Endothelial cell of umbilical vein (primary cell): Measurements from ENCODE around the gene FRZB. TPM values are rescaled to one million over a fixed set of nuclear protein-coding genes. Genes with fewer than 3 reads are reported as not detected.

Experiments used
- BruUV-seq: library from RNA; stranded (reverse); fragments of 400-500 nt; replicated peaks from 2 replicates; lab custom pipeline; 2021; lab: Mats Ljungman, UMichigan
- CTCF ChIA-PET: fragments of 300-600, 350-600 bp; sonication (Branson Sonifier 250); formaldehyde crosslinking; loops from one replicate; lab custom pipeline; 2021; ENCODE audit warnings: antibody characterized with exemption, inconsistent platforms; lab: Charles Lee
- POLR2A ChIA-PET: fragments of 300-600, 350-600 bp; sonication (Branson Sonifier 250); formaldehyde crosslinking; loops from one replicate; lab custom pipeline; 2021; ENCODE audit warnings: antibody characterized with exemption, inconsistent platforms; lab: Charles Lee
- DNase-seq: peaks from one replicate; pipeline ENCODE4 v3.0.0-alpha.2; 2011; ENCODE audit warnings: low read depth, low spot score
- FAIRE-seq: peaks from 2 replicates; lab custom pipeline; 2011; peaks lifted over from hg19 to GRCh38; lab: Jason Lieb, UNC
- H2AFZ ChIP-seq: 2 replicates; pipeline ENCODE4 v1.6.0; 2012; ENCODE audit warnings: low read depth, low read length, control low read depth, inconsistent platforms
- H3K27ac ChIP-seq: 2 replicates; pipeline ENCODE4 v1.5.1; 2011; ENCODE audit warnings: low read depth, mild to moderate bottlenecking, control low read depth, low read length, moderate library complexity; ENCODE audit not compliant: insufficient read depth
- H3K27me3 ChIP-seq, 2 experiments: 2 replicates each; pipeline versions ENCODE4 v1.6.0 to v1.6.1; 2011; ENCODE audit warnings: low read length in 2 of 2, mixed read lengths in 1 of 2; ENCODE audit not compliant: control insufficient read depth in 2 of 2, insufficient read depth in 2 of 2
- H3K36me3 ChIP-seq, 2 experiments: 2 replicates in 1 of 2; 3 replicates in 1 of 2; pipeline ENCODE4 v1.5.1; 2011; ENCODE audit warnings: low read length in 2 of 2, mild to moderate bottlenecking in 1 of 2, moderate library complexity in 1 of 2; ENCODE audit not compliant: control insufficient read depth in 2 of 2, insufficient read depth in 2 of 2; ENCODE audit errors: extremely low read depth in 1 of 2
- H3K4me1 ChIP-seq: 3 replicates; pipeline ENCODE4 v1.5.1; 2011; ENCODE audit warnings: mild to moderate bottlenecking, low read length; ENCODE audit not compliant: control insufficient read depth, insufficient read depth; ENCODE audit errors: extremely low read depth
- H3K4me2 ChIP-seq: 2 replicates; pipeline ENCODE4 v1.6.1; 2011; ENCODE audit warnings: low read length, control low read depth, mixed read lengths; ENCODE audit not compliant: insufficient read depth
- H3K4me3 ChIP-seq, 3 experiments: fragments of 200-600 bp in 1 of 3; sonication (generic), shearing (Covaris generic) in 1 of 3; replicated peaks in 1 of 3; 2 replicates each; pipeline ENCODE4 v1.5.1; 2011 to 2016; ENCODE audit warnings: control low read depth in 3 of 3, low read length in 3 of 3, mild to moderate bottlenecking in 2 of 3, inconsistent platforms in 1 of 3, low read depth in 1 of 3, moderate library complexity in 1 of 3; ENCODE audit not compliant: insufficient read depth in 1 of 3
- H3K79me2 ChIP-seq: 2 replicates; pipeline ENCODE4 v1.6.0; 2012; ENCODE audit warnings: low read length, inconsistent platforms; ENCODE audit not compliant: control insufficient read depth, insufficient read depth
- H3K9ac ChIP-seq: replicated peaks from 2 replicates; pipeline ENCODE3; 2011; ENCODE audit warnings: low read length, control low read depth; ENCODE audit not compliant: insufficient read depth; ENCODE audit errors: extremely low read depth
- H3K9me1 ChIP-seq: replicated peaks from 3 replicates; pipeline ENCODE4 v1.6.0; 2011; ENCODE audit warnings: mild to moderate bottlenecking, low read length; ENCODE audit not compliant: control insufficient read depth, insufficient read depth; ENCODE audit errors: extremely low read depth
- H3K9me3 ChIP-seq: replicated peaks from 2 replicates; pipeline ENCODE4 v1.5.1; 2012; ENCODE audit warnings: low read length, inconsistent platforms; ENCODE audit not compliant: control insufficient read depth, insufficient read depth
- H4K20me1 ChIP-seq: replicated peaks from 2 replicates; pipeline ENCODE3; 2011; ENCODE audit warnings: mild to moderate bottlenecking, low read length; ENCODE audit not compliant: control insufficient read depth, insufficient read depth; ENCODE audit errors: extremely low read depth
- EZH2 ChIP-seq: IDR thresholded peaks from 2 replicates; pipeline ENCODE4 v1.6.1; 2012; ENCODE audit warnings: borderline replicate concordance, low read depth, mild to moderate bottlenecking, moderate library complexity, low read length, inconsistent platforms; ENCODE audit not compliant: severe bottlenecking
- JUN ChIP-seq: IDR thresholded peaks from 2 replicates; pipeline ENCODE4 v1.6.1; 2011; ENCODE audit warnings: borderline replicate concordance, low read depth; ENCODE audit not compliant: insufficient read length, insufficient read depth
- POLR2A ChIP-seq: IDR thresholded peaks from 2 replicates; pipeline ENCODE4 v1.6.1; 2012; ENCODE audit warnings: low read depth, mild to moderate bottlenecking, control low read depth, low read length
- dilution Hi-C: fragments of 300-500 bp; cut with MboI; formaldehyde crosslinking; loops from one replicate; pipeline ENCODE4 v1.15.0; 2019; ENCODE audit warnings: low sequenced_read_pairs; ENCODE audit not compliant: extremely low pct_ligation_motif_present
- intact Hi-C: fragments of 100-400 bp; cut with micrococcal nuclease; formaldehyde crosslinking; loops from one replicate; pipeline ENCODE4 v1.10.0; 2022
- polyA plus RNA-seq, 4 experiments: library from polyadenylated mRNA; depleted of rRNA in 3 of 4; stranded (reverse) in 3 of 4; unstranded in 1 of 4; fragments of >200 nt; gene quantifications; 2 replicates each; pipeline versions ENCODE4 v1.2.1 to v1.2.3, GENCODE V29; 2011 to 2012; ENCODE audit warnings: missing spikeins in 1 of 4
- total RNA-seq: library from RNA; stranded (reverse); gene quantifications from 2 replicates; pipeline ENCODE4 v1.2.3, GENCODE V29; 2021
- TF ChIP-seq, protein P1 (sequence below), 2 donors: IDR thresholded peaks; 1 replicate in 1 of 2; 2 replicates in 1 of 2; pipeline ENCODE4 v1.5.1; 2011; ENCODE audit warnings: low read length in 2 of 2, mild to moderate bottlenecking in 2 of 2, moderate library complexity in 2 of 2, control low read depth in 1 of 2, inconsistent platforms in 1 of 2, low read depth in 1 of 2; ENCODE audit not compliant: insufficient read depth in 1 of 2; ENCODE audit errors: extremely low read depth in 1 of 2
- TF ChIP-seq, protein P2 (sequence below): IDR thresholded peaks from 2 replicates; pipeline ENCODE4 v1.6.1; 2011; ENCODE audit not compliant: insufficient read depth, insufficient read length

Gene FRZB
- total and polyA plus RNA-seq, 2 donors (not counting 3 experiments of a cell fraction or from before 2014, with no cell fraction given): 0.04 TPM; not detected in 1

DNA sequence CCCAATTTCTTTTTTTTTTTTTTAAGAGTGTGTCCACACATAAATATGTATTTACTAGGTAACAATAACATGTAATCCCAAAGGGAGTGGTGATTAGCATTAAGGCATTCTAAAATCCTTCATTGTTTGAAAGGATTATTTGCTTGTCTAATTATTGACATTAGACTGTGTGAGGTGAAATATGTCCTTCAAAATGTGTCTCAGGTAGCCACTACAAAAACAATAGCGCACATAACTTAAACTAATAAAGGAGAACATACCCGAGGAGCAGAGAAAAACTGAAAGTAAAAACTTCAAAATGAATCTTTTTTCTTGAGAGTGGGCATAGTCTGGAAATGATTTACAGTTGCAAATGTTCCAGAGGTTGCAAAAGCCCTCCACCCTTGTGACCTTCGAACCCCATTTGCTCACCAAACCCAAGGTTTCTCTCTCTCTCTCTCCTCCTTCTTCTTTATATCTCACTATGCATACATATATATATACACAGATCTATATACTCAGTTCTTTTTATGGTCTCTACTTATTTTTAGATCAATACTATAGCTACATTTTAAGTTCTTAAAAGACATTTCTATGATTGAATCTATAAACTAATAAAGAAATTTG is 24.4 kb upstream of the FRZB start:
- no peaks in the 10 kb centered on the region for H3K9me1 ChIP-seq
- no peaks in the 10 kb centered on the region for H3K27me3 ChIP-seq
- FAIRE-seq (no peak), DNase-seq (no peak)
- dilution Hi-C loops (no loop called here), intact Hi-C loops (no loop called here)
- H4K20me1 ChIP-seq: no peaks in the 10 kb centered on the region
- H3K4me1 ChIP-seq: no peaks in the 10 kb centered on the region
- no peaks in the 10 kb centered on the region for H3K79me2 ChIP-seq
- no TSS peak for BruUV-seq
- H2AFZ ChIP-seq: no peak overlapping the region
- H3K27ac ChIP-seq: no peak overlapping the region
- H3K9me3 ChIP-seq: no peaks in the 10 kb centered on the region
- no peak for TF ChIP-seq JUN
- TF ChIP-seq EZH2: no peak
- TF ChIP-seq, protein P1, sequence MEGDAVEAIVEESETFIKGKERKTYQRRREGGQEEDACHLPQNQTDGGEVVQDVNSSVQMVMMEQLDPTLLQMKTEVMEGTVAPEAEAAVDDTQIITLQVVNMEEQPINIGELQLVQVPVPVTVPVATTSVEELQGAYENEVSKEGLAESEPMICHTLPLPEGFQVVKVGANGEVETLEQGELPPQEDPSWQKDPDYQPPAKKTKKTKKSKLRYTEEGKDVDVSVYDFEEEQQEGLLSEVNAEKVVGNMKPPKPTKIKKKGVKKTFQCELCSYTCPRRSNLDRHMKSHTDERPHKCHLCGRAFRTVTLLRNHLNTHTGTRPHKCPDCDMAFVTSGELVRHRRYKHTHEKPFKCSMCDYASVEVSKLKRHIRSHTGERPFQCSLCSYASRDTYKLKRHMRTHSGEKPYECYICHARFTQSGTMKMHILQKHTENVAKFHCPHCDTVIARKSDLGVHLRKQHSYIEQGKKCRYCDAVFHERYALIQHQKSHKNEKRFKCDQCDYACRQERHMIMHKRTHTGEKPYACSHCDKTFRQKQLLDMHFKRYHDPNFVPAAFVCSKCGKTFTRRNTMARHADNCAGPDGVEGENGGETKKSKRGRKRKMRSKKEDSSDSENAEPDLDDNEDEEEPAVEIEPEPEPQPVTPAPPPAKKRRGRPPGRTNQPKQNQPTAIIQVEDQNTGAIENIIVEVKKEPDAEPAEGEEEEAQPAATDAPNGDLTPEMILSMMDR (IDR thresholded peaks at IDR 0.05; ENCODE audit: extremely low read depth in 1 of 2, insufficient read depth in 1 of 2, low read depth in 1 of 2, low read length in 2 of 2): no peak
- TF ChIP-seq, protein P2, sequence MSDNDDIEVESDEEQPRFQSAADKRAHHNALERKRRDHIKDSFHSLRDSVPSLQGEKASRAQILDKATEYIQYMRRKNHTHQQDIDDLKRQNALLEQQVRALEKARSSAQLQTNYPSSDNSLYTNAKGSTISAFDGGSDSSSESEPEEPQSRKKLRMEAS: no peak
- no peak for TF ChIP-seq POLR2A
- no peaks in the 10 kb centered on the region for H3K36me3 ChIP-seq
- CTCF ChIA-PET: interaction anchor here (0.9 to 1.0 kb wide), 3 partner anchors 14 to 124 kb away, joined by 3 read pairs; no protein-coding TSS in a partner anchor
- H3K4me3 ChIP-seq: no peak overlapping the region
- POLR2A ChIA-PET: no interaction called here
- H3K9ac ChIP-seq: no peak overlapping the region
- H3K4me2 ChIP-seq: no peak overlapping the region
